Transverse colon (tissue), 4 donors: ENCODE results near the gene RAB34. TPM values are rescaled to one million over a fixed set of nuclear protein-coding genes. Genes with fewer than 3 reads are reported as not detected.

Experiments
- DNase-seq: peaks from one replicate; pipeline ENCODE4 v3.0.0-alpha.2; 2019
- H3K27ac ChIP-seq, 4 donors: fragments of 200-600 bp; sonication (generic); 2 replicates each; pipeline ENCODE4 v1.5.1; 2016 to 2018; ENCODE audit warnings: inconsistent platforms in 4 of 4
- H3K27me3 ChIP-seq: fragments of 200-600 bp; sonication (generic); 2 replicates; pipeline ENCODE4 v1.5.1; 2017; ENCODE audit warnings: inconsistent platforms
- H3K36me3 ChIP-seq, 4 donors: fragments of 200-600 bp; sonication (generic); 2 replicates each; pipeline ENCODE4 v1.5.1; 2017 to 2019; ENCODE audit warnings: inconsistent platforms in 4 of 4
- H3K4me1 ChIP-seq, 4 donors: fragments of 200-600 bp; sonication (generic); 2 replicates each; pipeline ENCODE4 v1.5.1; 2017 to 2020; ENCODE audit warnings: inconsistent platforms in 4 of 4
- H3K4me3 ChIP-seq, 4 donors: fragments of 200-600 bp; sonication (generic); 1 replicate in 1 of 4; 2 replicates in 3 of 4; pipeline versions ENCODE4 v1.5.1 to v1.6.1; 2017 to 2019; ENCODE audit warnings: inconsistent platforms in 4 of 4
- H3K9me3 ChIP-seq, 2 donors: fragments of 200-600 bp; sonication (generic); 2 replicates each; pipeline ENCODE4 v1.5.1; 2017 to 2019; ENCODE audit warnings: inconsistent platforms in 2 of 2
- EP300 ChIP-seq: sonication (generic); formaldehyde crosslinking; IDR thresholded peaks from one replicate; pipeline ENCODE4 v1.6.1; 2017; ENCODE audit warnings: antibody characterized with exemption, low read depth
- POLR2A ChIP-seq: fragments of 450-650 bp; IDR thresholded peaks from one replicate; pipeline ENCODE4 v1.6.1; 2016; ENCODE audit warnings: antibody characterized with exemption, mild to moderate bottlenecking, moderate library complexity
- POLR2AphosphoS5 ChIP-seq, 3 donors: sonication (generic); formaldehyde crosslinking; IDR thresholded peaks; one replicate each; pipeline ENCODE4 v1.6.1; 2016; ENCODE audit warnings: antibody characterized with exemption in 3 of 3
- WGBS, 2 donors: methylation state at CpG; one replicate each; pipeline ENCODE4 v1.1.5; 2018; ENCODE audit warnings: low coverage in 1 of 2; 5-methylcytosine and 5-hydroxymethylcytosine counted together
- in situ Hi-C, 4 donors: fragments of 200-750 bp; cut with MboI; loops; one replicate each; pipeline versions ENCODE4 v1.15.0 to v1.15.1; 2017; ENCODE audit warnings: low sequenced_read_pairs in 3 of 4, low pct_ligation_motif_present in 1 of 4, low pct_unique_long_range_greater_than_20kb in 1 of 4
- intact Hi-C: fragments of 100-400 bp; cut with DNase I; formaldehyde crosslinking; loops from one replicate; pipeline ENCODE4 v1.15.1; 2023; ENCODE audit warnings: low total_unique reads
- total RNA-seq, 4 donors: library from RNA; depleted of rRNA; stranded (reverse); fragments of >200 nt; gene quantifications; one replicate each; pipeline ENCODE4 v1.1.0, GENCODE V29; 2016
- TF ChIP-seq, protein P1 (sequence below), 5 experiments: fragments of 200-600 bp in 3 of 5; fragments of 450-650 bp in 2 of 5; sonication (generic) in 3 of 5; IDR thresholded peaks; 1 replicate in 2 of 5; 2 replicates in 3 of 5; pipeline ENCODE4 v1.5.1; 2016 to 2017; ENCODE audit warnings: antibody characterized with exemption in 5 of 5, inconsistent platforms in 3 of 5, mild to moderate bottlenecking in 2 of 5, moderate library complexity in 1 of 5

The RAB34 gene
- total RNA-seq, 4 donors from 2014 or later = 41.1 to 60.5 (median 50.0) TPM

DNA sequence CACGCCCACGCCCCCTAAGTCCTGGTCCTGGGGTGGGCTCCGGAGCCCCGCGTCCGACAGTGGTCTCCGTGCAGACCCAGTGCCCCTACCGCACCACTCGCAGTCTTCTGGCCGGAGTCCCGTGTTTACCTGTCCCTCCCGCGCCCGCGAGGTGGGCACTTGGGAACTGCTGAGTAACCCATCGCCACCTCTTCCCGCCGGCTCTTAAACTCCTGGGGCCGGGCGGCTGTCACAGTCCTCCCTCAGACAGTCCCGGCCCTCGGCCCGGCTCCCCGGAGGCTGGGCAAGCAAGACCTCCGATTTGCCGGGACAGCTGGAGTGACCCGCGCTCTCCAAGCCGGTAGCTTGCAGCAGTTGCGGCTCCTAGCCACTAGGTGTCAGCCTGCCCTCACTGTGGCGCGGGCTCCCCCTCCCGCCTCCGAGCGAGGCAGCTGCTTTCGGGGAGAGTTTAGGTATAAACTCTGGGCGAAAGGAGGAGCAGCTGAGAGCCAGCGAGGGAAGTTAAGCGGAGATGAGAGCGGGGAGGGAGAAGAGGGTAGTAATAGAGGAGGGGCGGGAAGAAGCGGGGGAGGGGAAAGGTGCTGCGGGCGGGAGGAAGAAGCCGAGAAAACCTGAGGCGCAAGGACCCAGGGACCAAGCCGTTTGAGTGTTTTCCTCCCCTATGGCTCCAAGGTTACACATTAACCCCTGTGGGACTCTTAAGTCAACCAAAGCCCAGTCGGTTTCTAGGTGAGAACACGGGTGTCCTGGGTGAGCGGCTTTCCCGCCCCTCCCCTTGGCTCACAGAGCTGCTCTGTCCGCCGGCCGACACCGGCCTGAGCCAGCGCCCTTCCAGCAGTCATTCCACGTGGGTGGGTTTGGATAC lies 9.2 kb upstream of the RAB34 start:
- intact Hi-C loops = loop anchor here (1.0 to 10.0 kb wide), 4 partner anchors 22 to 388 kb away; partner anchors contain the start of gene PHF12
- Histone ChIP-seq H3K27ac (peak overlapping the region; percentile 97 to 98 (median 97)), H3K36me3 (peaks cover 0 to 25% (median 9%) of the 10 kb centered on the region in 4 donors), H3K4me1 (peaks cover 21 to 66% (median 50%) of the 10 kb centered on the region in 4 donors), H3K4me3 (peak overlapping the region; percentile 60 to 77 (median 64)), H3K9me3 (no peaks in the 10 kb centered on the region), H3K27me3 (no peaks in the 10 kb centered on the region)
- WGBS, 2 donors = 0% methylated on average over 44 of the region's 57 CpGs; no CpG with 5 or more reads in 1 of the 2 donors
- DNase-seq = peak; percentile 96
- peak; percentile 50 for TF ChIP-seq POLR2A
- TF ChIP-seq, protein P1, sequence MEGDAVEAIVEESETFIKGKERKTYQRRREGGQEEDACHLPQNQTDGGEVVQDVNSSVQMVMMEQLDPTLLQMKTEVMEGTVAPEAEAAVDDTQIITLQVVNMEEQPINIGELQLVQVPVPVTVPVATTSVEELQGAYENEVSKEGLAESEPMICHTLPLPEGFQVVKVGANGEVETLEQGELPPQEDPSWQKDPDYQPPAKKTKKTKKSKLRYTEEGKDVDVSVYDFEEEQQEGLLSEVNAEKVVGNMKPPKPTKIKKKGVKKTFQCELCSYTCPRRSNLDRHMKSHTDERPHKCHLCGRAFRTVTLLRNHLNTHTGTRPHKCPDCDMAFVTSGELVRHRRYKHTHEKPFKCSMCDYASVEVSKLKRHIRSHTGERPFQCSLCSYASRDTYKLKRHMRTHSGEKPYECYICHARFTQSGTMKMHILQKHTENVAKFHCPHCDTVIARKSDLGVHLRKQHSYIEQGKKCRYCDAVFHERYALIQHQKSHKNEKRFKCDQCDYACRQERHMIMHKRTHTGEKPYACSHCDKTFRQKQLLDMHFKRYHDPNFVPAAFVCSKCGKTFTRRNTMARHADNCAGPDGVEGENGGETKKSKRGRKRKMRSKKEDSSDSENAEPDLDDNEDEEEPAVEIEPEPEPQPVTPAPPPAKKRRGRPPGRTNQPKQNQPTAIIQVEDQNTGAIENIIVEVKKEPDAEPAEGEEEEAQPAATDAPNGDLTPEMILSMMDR (IDR thresholded peaks at IDR 0.05) = peak; percentile 99 to 100 (median 100)
- TF ChIP-seq EP300 = no peak
- TF ChIP-seq POLR2AphosphoS5 (IDR thresholded peaks at IDR 0.05) = peak; percentile 38 to 61 (median 39)
- in situ Hi-C loops = no loop called here

- WGBS, 2 donors = 0% methylated on average over 37 of the region's 49 CpGs; no CpG with 5 or more reads in 1 of the 2 donors
- Histone ChIP-seq H3K4me1 (peaks cover 27 to 72% (median 56%) of the 10 kb centered on the region in 4 donors), H3K27me3 (no peaks in the 10 kb centered on the region), H3K27ac (peak within 1 kb of the TSS; percentile 97 to 98 (median 97)), H3K36me3 (peaks cover 0 to 25% (median 9%) of the 10 kb centered on the region in 4 donors), H3K9me3 (no peaks in the 10 kb centered on the region), H3K4me3 (peak within 1 kb of the TSS; percentile 60 to 77 (median 64))
- DNase-seq = peak; percentile 79
- intact Hi-C loops (loop anchor here (1.0 to 10.0 kb wide), 4 partner anchors 23 to 389 kb away; partner anchors contain the start of gene PHF12), in situ Hi-C loops (no loop called here)
- no peak for TF ChIP-seq POLR2AphosphoS5 (IDR thresholded peaks at IDR 0.05)
- TF ChIP-seq POLR2A = no peak
- TF ChIP-seq, protein P1 (IDR thresholded peaks at IDR 0.05) = no peak
- TF ChIP-seq EP300 = no peak
Measured at GRCh38 chr17:28726226-28726626, 8.6 kb upstream of the RAB34 start, which contains the start of gene TLCD1. Gene TLCD1, minus strand, starts transcription at chr17:28726233. Its CDS starts 136 bp downstream, at chr17:28726097.

DNA sequence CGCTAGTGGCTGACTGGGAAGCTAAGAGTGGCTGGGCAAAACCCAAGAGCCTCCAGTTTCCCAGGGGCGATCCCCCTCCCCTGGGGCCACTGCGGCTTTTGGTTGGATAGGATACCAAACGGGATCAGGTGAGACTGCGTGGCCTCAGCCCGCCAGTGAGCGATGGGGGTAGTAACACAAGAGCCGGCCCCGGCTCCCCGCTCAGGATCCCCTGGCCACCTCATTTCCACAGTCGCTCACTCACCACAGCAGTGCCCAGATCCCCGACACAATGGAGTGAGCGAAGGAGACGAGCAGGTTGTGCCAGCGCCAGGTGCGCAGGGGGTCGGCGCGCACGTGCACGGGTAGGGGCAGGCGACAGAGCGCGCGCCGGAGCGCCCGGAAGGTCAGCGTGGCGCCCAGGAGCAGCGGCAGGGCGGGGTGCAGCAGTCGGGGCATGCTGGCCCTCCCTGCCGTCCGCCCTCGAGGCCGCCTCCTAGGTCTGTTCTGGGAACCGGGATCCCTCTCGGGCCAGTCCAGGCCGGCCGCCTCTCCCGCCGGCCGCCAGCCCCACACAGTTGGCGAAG lies 8.1 kb upstream of the RAB34 start:
- Histone ChIP-seq H3K4me3 (peak overlapping the region; percentile 32 to 77 (median 64)), H3K9me3 (no peaks in the 10 kb centered on the region), H3K36me3 (peaks cover 0 to 25% (median 9%) of the 10 kb centered on the region in 4 donors), H3K27me3 (no peaks in the 10 kb centered on the region), H3K4me1 (peaks cover 32 to 77% (median 61%) of the 10 kb centered on the region in 4 donors), H3K27ac (peak overlapping the region; percentile 97 to 98 (median 97))
- in situ Hi-C loops (no loop called here), intact Hi-C loops (loop anchor here (1.0 to 10.0 kb wide), 4 partner anchors 23 to 389 kb away; partner anchors contain the start of gene PHF12)
- DNase-seq = peak; percentile 73
- TF ChIP-seq, protein P1 (IDR thresholded peaks at IDR 0.05) = no peak
- peak; percentile 49 for TF ChIP-seq POLR2A
- TF ChIP-seq POLR2AphosphoS5 (IDR thresholded peaks at IDR 0.05) = peak in 2 of 3 donors; percentile 54 to 57
- WGBS, 2 donors = 1% methylated on average over 35 of the region's 45 CpGs; no CpG with 5 or more reads in 1 of the 2 donors
